NCI-H510A treated with DMSO at 0.1 percent for 48 hours (cell line): ENCODE measurements around the gene CALCB.
A peak's percentile ranks its signal among the peaks of the same experiment; 100 is the strongest.
"Not testable (repeated sequence)": the region's sequence is repeated elsewhere in the genome, so short reads cannot be mapped to it uniquely, and the experiment has no call there.

Experiments used
- DNase-seq: peaks from one replicate; lab custom pipeline; 2025; lab: John Stamatoyannopoulos, UW

The CALCB gene, protein sequence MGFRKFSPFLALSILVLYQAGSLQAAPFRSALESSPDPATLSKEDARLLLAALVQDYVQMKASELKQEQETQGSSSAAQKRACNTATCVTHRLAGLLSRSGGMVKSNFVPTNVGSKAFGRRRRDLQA

DNA sequence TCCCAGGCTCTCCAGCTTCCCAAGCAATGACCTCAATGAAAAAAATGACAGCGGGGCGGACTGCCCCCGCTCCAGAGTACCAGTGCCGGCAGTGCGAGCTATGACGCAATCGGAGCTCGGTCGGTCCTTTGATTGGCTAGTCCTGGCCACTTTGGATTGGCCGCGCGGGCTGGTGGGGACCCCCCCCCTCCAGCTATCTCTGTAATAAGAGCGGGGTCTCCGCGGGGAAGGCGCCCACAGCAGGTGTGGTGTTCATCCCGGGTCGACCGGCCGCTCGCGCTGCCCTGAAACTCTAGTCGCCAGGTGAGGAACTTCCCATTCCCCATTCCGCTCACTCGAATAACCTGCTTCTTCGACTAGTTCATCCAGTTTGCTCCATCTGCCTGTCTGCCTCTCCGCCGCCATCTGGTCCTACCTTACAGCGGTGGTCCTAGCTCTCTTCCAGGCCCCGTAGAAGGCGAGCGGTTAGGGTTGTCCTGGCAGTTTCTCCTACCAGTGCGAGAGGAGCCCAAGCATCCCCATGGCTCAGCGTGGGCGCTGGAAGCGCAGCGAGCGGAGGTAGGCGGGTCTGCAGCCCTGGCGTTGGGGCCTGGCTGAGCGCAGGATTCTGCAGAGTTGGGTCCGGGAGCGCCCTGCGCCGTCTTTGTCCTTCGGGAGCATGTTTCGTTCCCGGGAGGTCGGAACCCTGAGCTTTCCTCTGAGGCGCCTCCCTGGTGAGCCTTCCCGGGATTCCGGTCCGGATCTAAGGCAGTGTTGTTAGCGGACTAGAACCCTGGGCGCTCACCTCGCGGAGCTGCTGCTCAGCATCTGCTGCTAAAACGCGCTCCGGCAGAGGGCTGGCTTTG, at the start of gene CALCB:
TSS of gene CALCB (plus strand) at position 233 of the 845 bp plus-strand sequence. CDS start 1,126 bp downstream, outside the sequence.
- DNase-seq: peak; percentile 33

DNA sequence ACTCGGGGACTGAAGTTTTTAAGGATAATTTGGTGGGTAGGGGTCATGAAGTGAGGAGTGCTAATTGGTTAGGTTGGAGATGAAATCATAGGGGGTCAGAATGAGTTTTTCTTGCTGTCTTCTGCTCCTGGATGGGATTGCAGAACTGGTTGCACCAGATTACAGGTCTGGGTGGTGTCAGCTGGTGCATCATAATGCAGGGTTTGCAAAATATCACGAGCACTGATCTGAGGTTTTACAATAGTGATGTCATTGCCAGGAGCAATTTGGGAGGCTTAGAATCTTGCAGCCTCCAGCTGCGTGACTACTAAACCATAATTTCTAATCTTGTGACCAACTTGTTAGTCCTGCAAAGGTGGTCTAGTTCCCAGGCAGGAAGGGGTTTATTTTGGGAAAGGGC, 46.4 kb upstream of the CALCB start:
- DNase-seq: no peak

DNA sequence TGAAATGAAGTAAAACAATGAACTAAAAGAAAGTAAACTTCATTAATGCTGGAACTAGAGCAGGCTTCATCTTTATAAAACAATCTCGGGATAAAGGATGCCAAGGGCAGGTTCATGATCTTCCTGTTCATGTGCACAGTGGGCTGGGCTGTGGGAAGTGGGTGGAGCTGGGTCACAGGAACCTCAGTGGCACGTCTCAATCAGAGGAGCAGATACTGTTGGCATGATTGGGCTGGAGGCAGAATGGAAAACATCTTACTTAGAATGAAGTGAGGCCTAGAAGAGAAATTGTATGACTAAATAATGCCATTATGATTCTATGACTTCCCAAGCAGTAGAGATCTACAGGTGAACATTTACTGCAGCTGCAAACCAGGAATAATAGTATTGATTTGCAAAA, 45.4 kb upstream of the CALCB start:
- no peak for DNase-seq

DNA sequence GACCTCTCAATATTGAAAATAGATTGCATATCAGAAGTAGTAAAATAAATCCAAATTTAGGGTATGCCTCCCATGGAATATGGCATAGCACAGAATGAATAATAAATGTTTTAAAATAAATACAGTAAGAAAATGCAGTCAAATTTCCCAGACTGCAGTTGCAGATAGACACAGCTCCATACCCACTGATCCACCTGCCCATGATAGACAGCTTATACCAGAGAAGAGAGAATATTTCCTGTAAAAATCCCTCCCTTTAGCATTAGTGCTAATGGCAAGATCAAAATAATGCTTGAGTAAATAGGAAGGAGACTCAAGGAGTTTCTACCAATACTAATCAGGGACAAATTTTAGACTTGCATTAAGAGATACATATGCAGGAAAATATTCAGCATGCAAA, 45.0 kb upstream of the CALCB start:
- DNase-seq: no peak

DNA sequence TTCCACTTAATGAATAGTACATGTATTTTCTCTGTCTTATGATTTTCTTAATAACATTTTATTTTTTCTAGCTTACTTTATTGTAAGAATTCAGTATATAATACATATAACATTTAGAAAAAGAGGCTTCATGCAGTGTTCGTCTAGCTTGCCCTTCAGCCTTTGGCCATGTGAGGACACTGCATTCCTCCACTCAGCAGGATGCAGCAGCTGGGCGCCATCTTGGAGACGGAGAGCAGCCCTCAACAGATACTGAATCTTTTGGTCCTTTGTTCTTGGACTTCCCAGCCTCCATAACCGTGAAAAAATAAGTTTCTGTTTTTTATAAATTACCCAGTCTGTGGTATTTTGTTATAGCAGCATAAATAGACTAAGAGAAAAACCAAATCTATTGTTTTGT, 41.4 kb upstream of the CALCB start:
- not testable (repeated sequence) for DNase-seq

DNA sequence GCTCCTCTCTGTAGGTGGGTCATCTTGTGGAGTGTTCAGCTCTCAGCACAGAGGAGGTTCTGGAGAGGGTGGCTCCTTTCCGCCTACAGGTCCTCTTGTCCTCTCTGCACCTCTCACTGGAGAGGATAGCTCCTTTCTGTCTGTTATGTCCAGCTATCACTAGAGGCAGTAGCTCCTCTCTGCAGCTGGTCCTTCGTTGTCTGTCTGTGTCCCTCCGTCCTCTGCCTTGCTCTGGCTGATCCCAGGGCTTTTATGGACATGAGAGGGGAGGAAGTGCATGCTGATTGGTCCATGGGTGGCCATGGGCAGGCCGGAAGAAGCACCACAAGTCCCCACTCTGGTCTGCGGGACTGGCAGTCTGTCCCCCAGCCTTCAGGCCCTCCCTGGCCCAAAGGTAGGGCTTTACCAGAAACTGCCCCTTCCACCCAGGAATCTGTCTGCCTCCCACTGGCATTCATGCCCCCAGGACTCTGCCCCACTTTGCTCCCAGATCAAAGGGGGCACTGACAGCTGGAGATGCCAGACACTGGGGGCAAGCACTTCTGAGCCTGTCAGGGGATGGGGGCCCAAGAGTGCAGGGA, 38.6 kb upstream of the CALCB start:
- no peak for DNase-seq

DNA sequence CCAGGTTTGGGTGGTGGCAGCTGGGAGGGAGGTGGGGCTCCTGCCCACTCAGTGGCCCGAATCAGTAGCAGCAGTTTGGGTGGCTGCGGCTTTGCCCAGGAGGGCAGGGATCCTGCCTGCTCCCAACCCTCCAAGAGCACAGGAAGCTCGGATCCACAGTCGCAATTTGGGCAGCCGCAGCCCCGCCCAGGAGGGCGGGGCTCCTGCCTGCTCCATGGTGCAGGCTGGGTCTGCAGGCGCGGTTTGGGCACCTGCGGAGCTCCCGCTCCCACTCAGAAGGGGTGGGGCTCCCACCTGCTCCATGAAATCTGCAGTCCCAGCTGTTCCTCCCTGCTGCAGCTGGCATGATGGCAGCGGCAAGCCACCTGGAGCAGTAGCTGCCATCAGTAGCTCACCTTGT, 38.1 kb upstream of the CALCB start:
- no peak for DNase-seq

DNA sequence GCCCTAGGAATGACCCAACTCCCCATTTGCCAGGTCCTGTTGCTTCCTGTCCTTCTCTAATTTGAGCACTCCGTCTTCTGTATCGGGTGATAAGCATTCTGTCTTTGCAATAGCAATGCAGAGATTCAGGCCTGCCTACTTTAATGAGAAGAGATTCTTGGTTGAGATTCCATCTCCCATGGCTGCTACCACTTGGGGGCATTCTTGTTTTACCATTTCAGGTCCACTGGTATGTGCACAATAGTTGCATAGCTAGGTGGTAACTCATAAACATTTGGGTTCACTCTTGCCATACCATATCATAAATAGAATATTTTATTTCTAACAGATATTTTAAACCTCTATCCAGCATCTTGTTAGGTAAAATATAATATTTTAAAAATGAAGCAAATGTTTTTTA, 34.4 kb upstream of the CALCB start:
- DNase-seq: no peak

DNA sequence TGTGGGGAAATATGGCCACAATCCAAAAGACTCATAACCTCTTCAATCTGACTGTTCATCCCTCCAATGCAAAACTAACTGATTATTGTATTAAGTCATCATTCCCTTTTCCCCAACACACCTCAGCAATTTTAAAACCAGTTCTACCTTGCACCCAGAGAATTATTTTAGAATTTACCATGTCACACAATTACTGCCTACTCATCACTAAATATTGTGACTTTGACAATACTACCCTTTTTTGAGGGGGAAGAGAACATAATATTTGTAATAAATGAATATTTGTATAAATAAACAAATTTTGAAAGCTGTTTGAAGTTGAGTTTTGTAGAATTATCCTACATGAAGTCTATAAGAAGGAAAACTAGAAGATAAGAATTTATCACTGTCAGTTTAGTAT, 28.2 kb upstream of the CALCB start:
- no peak for DNase-seq

DNA sequence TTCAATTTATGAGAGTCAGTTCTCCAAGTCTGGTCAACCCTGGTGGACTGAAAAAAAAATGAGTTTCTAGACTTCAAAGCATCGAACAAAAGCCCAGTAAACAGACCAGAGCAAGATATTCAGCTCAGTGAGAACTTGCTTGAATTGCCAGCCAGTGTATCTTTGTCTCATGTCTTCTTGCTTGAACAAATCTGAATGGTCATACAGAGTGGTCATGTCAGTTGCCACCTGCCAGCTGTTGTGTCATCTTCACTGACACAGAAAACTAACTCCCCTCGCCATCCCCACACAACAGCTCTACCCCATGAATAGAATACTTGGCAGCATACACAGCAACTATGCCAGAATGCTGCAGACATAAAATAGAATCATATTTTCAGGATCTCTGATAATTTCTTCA, 27.5 kb upstream of the CALCB start:
- DNase-seq: no peak

DNA sequence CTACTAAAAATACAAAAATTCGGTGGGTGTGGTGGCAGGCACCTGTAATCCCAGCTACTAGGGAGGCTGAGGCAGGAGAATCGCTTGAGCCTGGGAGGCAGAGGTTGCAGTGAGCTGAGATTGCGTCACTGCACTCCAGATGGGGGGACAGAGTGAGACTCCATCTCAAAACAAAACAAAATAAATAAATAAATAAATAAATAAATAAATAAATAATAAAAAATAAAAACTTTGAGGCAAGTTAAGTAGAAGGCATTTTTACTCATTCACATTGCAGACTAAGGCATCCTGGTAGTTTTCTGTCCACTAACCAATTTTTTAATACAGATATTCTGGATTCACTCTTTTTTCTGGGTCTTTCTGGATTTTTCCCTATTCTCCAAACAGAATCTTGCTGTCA, 26.7 kb upstream of the CALCB start:
- DNase-seq: not testable (repeated sequence)

DNA sequence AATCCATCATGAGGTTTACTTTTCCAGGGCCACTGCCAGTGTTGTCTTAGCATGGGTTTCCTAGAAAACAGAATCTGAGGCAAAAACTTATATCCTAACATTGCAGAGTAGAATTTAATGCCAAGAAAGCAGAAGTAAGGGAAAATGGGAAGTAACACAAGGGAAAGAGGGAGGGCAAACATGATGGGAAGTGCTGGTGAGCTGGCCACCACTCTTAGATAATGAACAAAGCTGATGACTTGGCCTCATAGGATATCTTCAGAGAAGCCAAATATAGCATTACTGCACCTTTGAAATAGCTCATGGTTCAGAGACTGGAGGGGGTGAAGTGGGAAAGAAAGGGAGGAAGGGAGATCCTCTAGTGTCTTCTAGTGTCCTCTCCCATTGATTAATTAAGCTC, 24.8 kb upstream of the CALCB start:
- no peak for DNase-seq

DNA sequence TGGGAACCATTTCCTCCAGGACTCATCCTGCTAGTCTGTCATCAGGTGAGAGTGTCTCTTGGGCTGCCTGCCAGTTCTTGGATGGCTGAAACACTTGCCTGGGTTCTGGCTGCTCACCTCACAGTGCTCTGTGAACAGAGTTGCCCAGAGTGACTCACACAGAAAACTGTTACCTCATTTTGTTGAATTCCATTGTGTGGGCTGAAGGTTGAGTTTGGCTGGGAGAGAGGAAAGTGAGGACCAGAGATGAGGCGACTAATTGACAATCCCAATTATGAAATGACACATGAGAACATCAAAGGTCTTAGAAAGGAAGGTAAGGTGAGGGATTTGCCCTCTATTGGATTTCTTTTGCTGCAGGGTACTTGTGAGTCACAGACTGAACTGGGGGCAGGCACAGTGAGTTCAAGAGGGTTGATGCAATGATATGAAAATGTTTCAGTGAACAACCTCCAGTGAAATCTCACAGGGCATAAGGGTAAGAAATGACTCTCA, 20.2 kb upstream of the CALCB start:
- DNase-seq: no peak

DNA sequence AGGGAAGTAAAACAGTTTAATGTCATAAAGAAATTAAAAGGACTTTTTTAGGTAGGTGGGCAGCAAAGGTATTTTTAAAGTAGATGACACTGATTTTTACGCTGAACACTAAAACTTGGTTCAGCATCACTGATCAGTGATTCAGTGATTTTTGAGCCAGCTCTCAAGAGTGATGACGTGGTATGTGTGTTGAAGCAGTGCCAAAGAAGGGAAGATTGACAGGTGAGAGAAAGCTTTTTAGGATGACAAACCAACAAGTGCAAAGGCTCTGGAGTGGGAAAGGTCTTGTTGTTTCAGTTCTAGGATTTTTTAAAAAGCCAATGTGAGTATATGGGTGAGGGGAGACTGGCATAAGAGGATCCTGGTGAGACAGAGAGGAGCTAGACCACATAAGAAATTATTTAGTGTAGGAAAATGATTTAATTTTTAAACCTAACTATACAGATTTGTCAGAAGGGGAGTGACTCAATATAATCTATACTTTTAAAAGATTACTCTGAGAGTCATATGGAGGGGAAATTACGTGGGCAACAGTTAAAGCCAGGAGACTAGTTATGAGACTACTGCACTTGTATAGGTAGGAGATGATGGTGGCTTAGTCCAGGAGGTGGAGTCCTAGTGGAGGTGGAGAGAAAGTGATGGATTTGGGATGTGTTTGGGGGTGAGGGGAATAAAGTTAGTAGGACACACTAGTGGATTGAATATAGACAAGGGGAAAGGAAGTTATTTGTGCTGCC, 17.6 kb upstream of the CALCB start:
- DNase-seq: no peak

DNA sequence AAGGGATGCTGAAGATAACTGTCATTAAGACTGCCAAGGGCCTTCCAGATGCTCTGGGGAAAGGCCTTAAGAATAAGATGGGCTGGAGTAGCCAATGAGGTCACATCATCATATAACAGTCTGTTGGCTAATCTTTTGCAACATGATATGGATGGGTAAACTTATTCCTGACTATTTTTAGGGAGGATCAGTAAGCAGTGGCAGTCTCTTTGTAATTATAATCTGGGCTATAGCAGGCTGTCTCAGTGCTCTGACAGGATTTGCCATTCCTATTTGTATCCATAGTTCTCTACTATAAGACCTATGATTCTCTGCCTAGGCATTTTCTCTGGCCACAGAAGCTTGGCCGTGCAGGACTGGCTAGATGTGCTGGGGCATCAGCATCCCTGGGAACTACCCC, 16.1 kb upstream of the CALCB start:
- DNase-seq: no peak

DNA sequence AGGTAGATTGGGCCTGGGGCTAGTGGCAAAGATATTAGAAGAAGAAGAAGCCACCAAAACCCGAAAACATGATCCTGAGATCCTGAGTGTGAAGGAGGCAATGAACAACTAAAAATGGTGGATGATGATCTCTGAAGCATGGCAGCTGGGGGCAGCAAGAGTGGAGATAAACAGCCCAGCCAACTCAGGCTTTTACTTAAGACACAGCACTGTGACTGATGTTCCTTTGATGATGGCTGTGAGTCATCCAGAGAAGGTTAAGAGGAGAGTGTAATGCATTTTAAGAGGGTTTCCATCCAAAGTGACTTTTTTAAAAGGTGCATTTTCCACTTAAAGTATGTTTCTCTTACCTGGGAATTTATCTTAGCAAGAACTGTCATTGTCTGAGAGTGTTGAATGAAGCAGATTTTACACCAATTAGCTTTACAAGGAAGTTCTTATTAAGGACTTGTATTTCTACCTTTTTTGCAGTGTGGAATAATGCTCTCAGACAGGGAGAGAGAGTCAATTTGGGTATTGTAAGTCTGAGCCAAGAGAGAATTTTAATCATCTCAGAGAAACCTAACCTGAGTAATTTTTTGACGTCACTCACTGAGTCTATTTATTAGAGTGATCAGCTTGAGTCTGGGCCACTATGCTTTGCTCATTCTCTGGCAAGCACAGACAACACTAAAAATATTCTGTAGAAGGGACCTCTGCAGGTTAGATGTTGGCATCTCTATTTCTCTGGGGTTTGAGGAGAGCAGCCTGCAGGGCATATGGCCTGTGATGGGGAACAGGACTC, 14.1 kb upstream of the CALCB start:
- DNase-seq: no peak

DNA sequence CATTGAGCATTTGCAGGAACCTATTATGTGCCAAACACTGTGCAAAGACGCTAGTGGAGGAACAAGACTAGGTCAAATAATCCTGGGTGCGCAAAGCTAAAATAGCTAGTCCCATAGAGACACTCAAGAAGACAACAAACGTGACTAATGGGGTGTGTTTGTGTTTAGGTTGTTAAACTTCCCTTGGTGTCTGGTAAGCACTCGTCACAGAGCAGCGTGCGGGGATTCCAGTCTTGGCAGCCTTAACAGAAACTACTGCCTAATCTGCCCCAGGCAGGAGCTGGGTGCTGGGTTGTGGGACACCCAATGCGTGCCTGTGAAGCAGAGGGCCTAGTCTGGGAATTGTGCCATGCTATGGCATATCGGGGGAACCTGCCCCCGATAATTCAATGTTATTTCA, 10.8 kb upstream of the CALCB start:
- no peak for DNase-seq

DNA sequence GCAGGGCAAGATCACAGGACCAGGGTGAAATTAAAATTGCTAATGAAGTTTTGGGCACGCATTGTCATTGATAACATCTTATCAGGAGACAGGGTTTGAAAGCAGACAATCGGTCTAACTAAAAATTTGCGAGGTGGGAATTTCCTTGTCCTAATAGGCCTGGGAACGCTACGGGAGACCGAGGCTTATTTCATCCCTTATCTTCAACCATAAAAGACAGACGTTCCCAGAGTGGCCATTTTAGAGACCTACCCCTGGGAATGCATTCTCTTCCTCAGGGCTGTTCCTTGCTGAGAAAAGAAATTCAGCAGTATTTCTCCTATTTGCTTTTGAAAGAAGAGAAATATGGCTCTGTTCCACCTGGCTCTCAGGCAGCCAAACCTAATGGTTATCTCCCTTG, 3.6 kb upstream of the CALCB start:
- DNase-seq: not testable (repeated sequence)

DNA sequence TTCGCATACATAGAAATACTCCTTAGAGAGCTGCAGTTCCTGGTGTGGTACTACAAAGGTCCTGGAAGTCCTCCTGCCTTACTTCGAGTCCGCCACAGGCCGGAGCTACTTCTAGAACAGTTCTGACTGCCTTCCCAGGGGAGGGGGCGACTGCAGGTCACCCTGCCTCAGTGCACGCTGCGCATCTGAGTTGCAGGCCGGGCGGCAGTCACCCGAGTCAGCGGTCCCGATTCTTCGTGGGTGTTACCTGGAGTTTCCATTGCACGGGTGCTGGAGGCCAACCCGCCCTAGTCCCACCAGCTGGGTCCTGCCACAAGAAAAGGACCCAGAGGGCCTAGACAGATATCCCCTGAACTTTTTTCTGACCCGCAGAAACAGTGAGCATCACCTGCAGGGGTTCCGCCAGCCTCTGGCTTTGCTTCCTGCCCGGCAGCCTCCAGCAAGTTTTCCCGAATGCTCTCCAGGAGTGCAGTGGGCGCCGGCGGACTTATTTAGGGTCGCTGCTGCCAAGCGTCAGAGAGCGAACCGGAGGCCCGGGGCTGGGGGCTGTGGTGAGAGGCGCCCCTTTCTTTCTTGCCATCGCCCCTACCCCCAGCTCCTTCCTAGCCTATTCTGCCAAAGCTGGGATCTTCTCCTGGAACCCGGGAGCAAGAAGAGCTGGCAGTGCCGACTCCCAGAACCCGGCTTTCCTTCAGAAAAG, 1.7 kb upstream of the CALCB start:
- DNase-seq: no peak

DNA sequence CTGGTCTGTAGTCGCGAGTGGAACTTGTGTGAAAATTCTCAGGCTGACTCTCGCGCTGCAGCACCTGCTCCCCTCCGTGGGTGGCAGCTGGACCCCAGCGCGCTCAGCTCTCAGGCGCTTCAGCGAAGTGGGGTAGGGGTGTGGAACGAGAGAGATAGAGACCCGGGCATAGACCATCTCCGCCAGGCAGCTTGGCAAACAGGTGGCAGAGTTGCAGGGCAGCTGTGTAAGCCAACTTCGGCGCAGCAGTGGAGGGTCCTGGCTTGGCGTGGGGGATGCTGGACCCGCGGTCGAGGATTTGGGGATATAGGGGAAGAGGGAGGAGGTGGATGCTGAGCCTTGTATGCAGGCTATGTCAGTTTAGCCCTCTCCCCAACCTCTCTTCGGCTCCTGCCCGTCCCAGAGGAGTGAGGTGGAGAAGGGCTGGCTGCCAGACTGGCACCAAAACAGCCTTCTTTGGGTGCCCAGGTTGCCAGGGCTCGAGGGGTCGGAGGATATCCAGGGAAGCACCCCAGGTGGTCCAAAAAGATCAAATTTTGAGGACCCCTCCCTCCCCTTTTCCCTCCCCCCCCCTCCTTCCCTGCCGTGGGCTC, 746 bp upstream of the CALCB start:
- no peak for DNase-seq
